ENCODE results near the gene AGRP.

The AGRP gene

GRCh38 chr16:67519242-67519641 lies 35.9 kb upstream of the AGRP start:
- DNase-seq (no peak), ATAC-seq (ENCODE audit: insufficient read depth, low read depth) (no peak)
- TF ChIP-seq EZH2 (IDR thresholded peaks at IDR 0.05; ENCODE audit: borderline replicate concordance, low read depth, low read length, severe bottlenecking): no peak
- no peak for TF ChIP-seq CTCF (IDR thresholded peaks at IDR 0.05; ENCODE audit: borderline replicate concordance, extremely low read depth, low read length, poor library complexity, severe bottlenecking)
- H3K27me3 ChIP-seq (ENCODE audit: insufficient read depth, low read length, poor library complexity): no peaks in the 10 kb centered on the region
- no peak overlapping the region for H3K27ac ChIP-seq (ENCODE audit: low read length)
- H2AFZ ChIP-seq (ENCODE audit: low read depth, low read length): no peak overlapping the region
- H3K79me2 ChIP-seq (ENCODE audit: insufficient read depth, low read length): no peaks in the 10 kb centered on the region
- H3K36me3 ChIP-seq (ENCODE audit: insufficient read depth, low read length): no peaks in the 10 kb centered on the region
- no peak overlapping the region for H3K4me3 ChIP-seq (ENCODE audit: low read depth in 1 of 2, low read length in 2 of 2)
- no peaks in the 10 kb centered on the region for H3K9me3 ChIP-seq (ENCODE audit: insufficient read depth, low read length, severe bottlenecking)
- no peak overlapping the region for H3K9ac ChIP-seq (ENCODE audit: low read depth, low read length)
- H4K20me1 ChIP-seq (ENCODE audit: insufficient read depth, low read length): no peaks in the 10 kb centered on the region
- H3K4me1 ChIP-seq (ENCODE audit: insufficient read depth, low read length): peaks cover 17% of the 10 kb centered on the region
- H3K4me2 ChIP-seq (ENCODE audit: insufficient read depth, low read length): no peak overlapping the region

GRCh38 chr16:67518676-67519075 lies 35.3 kb upstream of the AGRP start:
- Histone ChIP-seq H3K27ac (ENCODE audit: low read length) (no peak overlapping the region), H2AFZ (ENCODE audit: low read depth, low read length) (no peak overlapping the region), H3K9me3 (ENCODE audit: insufficient read depth, low read length, severe bottlenecking) (no peaks in the 10 kb centered on the region), H3K27me3 (ENCODE audit: insufficient read depth, low read length, poor library complexity) (no peaks in the 10 kb centered on the region), H3K79me2 (ENCODE audit: insufficient read depth, low read length) (no peaks in the 10 kb centered on the region), H3K36me3 (ENCODE audit: insufficient read depth, low read length) (no peaks in the 10 kb centered on the region), H4K20me1 (ENCODE audit: insufficient read depth, low read length) (no peaks in the 10 kb centered on the region), H3K4me1 (ENCODE audit: insufficient read depth, low read length) (peaks cover 22% of the 10 kb centered on the region), H3K4me3 (ENCODE audit: low read depth in 1 of 2, low read length in 2 of 2) (no peak overlapping the region), H3K9ac (ENCODE audit: low read depth, low read length) (no peak overlapping the region), H3K4me2 (ENCODE audit: insufficient read depth, low read length) (no peak overlapping the region)
- ATAC-seq (ENCODE audit: insufficient read depth, low read depth) (no peak), DNase-seq (no peak)
- TF ChIP-seq EZH2 (IDR thresholded peaks at IDR 0.05; ENCODE audit: borderline replicate concordance, low read depth, low read length, severe bottlenecking): no peak
- no peak for TF ChIP-seq CTCF (IDR thresholded peaks at IDR 0.05; ENCODE audit: borderline replicate concordance, extremely low read depth, low read length, poor library complexity, severe bottlenecking)

DNA sequence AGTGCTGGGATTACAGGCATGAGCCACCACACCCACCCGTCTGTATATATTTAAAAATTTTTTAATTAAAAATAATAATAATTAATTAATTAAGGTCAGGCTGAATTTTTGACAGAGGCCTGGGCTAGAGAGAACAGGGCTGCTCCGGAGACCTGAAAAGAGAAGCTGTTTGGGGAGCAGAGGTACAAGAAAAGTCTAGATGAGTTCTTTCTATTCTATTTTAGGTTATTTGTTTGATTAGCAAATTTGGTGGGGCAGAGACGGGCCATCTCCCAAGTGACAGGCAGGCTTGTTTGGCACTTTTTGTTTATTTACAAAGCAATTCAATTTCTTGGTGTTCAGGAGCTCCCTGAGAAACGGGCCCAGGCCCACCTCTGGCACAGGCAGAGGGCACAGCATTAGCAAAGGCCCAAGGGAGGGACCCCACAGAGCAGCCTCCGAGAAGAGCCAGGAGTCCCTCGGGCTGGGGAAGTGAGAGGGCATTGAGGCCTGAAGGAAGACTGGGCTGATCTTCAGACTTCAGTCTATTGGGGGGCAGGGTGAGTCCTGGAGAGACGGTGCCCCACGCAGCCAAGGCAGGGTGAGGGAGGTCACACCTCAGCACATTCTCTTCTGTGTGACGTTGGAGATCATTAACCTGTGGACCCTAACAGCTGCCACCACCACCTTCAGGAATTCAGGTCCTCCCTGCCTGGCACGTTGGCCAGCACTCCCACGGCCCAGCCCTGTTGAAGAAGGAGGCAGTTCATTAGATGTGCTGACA lies 34.5 kb upstream of the AGRP start:
- no peaks in the 10 kb centered on the region for H3K79me2 ChIP-seq (ENCODE audit: insufficient read depth, low read length)
- H3K27me3 ChIP-seq (ENCODE audit: insufficient read depth, low read length, poor library complexity): no peaks in the 10 kb centered on the region
- H3K4me2 ChIP-seq (ENCODE audit: insufficient read depth, low read length): no peak overlapping the region
- H3K9me3 ChIP-seq (ENCODE audit: insufficient read depth, low read length, severe bottlenecking): no peaks in the 10 kb centered on the region
- no peaks in the 10 kb centered on the region for H4K20me1 ChIP-seq (ENCODE audit: insufficient read depth, low read length)
- no peak overlapping the region for H3K9ac ChIP-seq (ENCODE audit: low read depth, low read length)
- no peak overlapping the region for H2AFZ ChIP-seq (ENCODE audit: low read depth, low read length)
- no peak overlapping the region for H3K4me3 ChIP-seq (ENCODE audit: low read depth in 1 of 2, low read length in 2 of 2)
- no peaks in the 10 kb centered on the region for H3K36me3 ChIP-seq (ENCODE audit: insufficient read depth, low read length)
- H3K4me1 ChIP-seq (ENCODE audit: insufficient read depth, low read length): peaks cover 22% of the 10 kb centered on the region
- TF ChIP-seq CTCF (IDR thresholded peaks at IDR 0.05; ENCODE audit: borderline replicate concordance, extremely low read depth, low read length, poor library complexity, severe bottlenecking): no peak
- H3K27ac ChIP-seq (ENCODE audit: low read length): no peak overlapping the region
- ATAC-seq (ENCODE audit: insufficient read depth, low read depth) (no peak), DNase-seq (no peak)

DNA sequence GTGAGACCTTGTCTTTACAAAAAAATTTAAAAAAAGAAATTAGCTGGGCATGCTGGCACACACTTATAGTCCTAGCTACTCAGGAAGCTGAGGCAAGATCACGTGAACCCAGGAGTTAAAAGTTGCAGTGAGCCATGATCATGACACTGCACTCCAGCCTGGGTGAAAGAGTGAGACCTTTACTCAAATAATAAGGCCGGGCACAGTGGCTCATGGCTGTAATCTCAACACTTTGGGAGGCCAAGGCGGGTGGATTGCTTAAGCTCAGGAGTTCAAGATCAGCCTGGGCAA lies 33.8 kb upstream of the AGRP start:
- no peak overlapping the region for H2AFZ ChIP-seq (ENCODE audit: low read depth, low read length)
- H3K36me3 ChIP-seq (ENCODE audit: insufficient read depth, low read length): no peaks in the 10 kb centered on the region
- H3K27ac ChIP-seq (ENCODE audit: low read length): no peak overlapping the region
- DNase-seq: no peak
- H3K4me3 ChIP-seq (ENCODE audit: low read depth in 1 of 2, low read length in 2 of 2): no peak overlapping the region
- no peaks in the 10 kb centered on the region for H4K20me1 ChIP-seq (ENCODE audit: insufficient read depth, low read length)
- TF ChIP-seq CTCF (IDR thresholded peaks at IDR 0.05; ENCODE audit: borderline replicate concordance, extremely low read depth, low read length, poor library complexity, severe bottlenecking) (no peak), EZH2 (IDR thresholded peaks at IDR 0.05; ENCODE audit: borderline replicate concordance, low read depth, low read length, severe bottlenecking) (no peak)
- no peaks in the 10 kb centered on the region for H3K79me2 ChIP-seq (ENCODE audit: insufficient read depth, low read length)
- peaks cover 22% of the 10 kb centered on the region for H3K4me1 ChIP-seq (ENCODE audit: insufficient read depth, low read length)
- no peaks in the 10 kb centered on the region for H3K27me3 ChIP-seq (ENCODE audit: insufficient read depth, low read length, poor library complexity)
- no peaks in the 10 kb centered on the region for H3K9me3 ChIP-seq (ENCODE audit: insufficient read depth, low read length, severe bottlenecking)
- no peak overlapping the region for H3K9ac ChIP-seq (ENCODE audit: low read depth, low read length)
- no peak for ATAC-seq (ENCODE audit: insufficient read depth, low read depth)
- H3K4me2 ChIP-seq (ENCODE audit: insufficient read depth, low read length): no peak overlapping the region
